T-helper 1 cell treated with Interleukin-12 subunit alpha and Interleukin-12 subunit beta and Interleukin-4 antibody, amounts not matched to agents 30 μg/mL and 1 μg/mL, for 36 hours (primary cell): Measurements from ENCODE around the gene FAIM2.
A peak's percentile ranks its signal among the peaks of the same experiment; 100 is the strongest.
"Not testable (repeated sequence)": the region's sequence is repeated elsewhere in the genome, so short reads cannot be mapped to it uniquely, and the experiment has no call there.

Source experiments
- H3K27ac Mint-ChIP-seq: one replicate; pipeline ENCODE4 v1.8.0; 2021; ENCODE audit warnings: mild to moderate bottlenecking, mixed read lengths
- H3K27me3 Mint-ChIP-seq: one replicate; pipeline ENCODE4 v1.8.0; 2021; ENCODE audit warnings: low read depth, mixed read lengths
- H3K36me3 Mint-ChIP-seq: one replicate; pipeline ENCODE4 v1.8.0; 2021; ENCODE audit warnings: low read depth, mixed read lengths
- H3K4me1 Mint-ChIP-seq: one replicate; pipeline ENCODE4 v1.8.0; 2021; ENCODE audit warnings: low read depth, mixed read lengths
- H3K4me3 Mint-ChIP-seq: one replicate; pipeline ENCODE4 v1.8.0; 2021; ENCODE audit warnings: mild to moderate bottlenecking, moderate library complexity, mixed read lengths
- H3K9me3 Mint-ChIP-seq: one replicate; pipeline ENCODE4 v1.8.0; 2021; ENCODE audit warnings: mixed read lengths

FAIM2 gene

DNA sequence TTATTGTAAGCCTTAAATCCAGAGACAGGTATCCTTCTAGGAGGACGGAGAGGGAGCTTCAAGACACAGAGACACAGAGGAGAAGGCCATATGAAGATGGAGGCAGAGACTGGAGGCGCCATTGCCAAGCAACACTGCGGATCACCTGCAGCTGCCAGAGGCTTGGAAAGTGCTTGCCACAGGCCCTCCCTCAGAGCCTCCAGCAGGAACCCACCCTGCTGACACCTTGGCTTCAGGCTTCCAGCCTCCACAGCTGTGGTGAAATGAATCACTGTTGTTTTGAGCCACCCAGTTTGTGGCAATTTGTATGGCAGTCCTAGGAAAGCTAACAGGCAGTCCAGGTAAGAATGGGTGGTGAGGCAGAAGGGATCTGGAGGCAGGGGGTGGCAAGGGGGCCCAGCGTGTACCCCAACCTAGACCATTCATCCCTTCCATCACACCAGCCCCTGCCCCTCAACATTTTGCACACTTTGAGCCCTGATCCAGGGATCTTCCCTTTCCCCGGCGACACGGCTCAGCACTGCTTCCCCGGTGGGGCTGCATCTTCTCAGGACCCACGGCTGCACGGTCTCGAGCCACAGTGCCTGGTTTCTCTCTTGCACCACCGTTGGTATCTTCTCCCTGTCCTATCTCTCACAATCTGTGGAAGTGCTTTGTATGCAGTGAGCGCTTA lies 38.5 kb downstream of the FAIM2 start:
- H3K27ac Mint-ChIP-seq: no peak overlapping the region
- peaks cover 12% of the 10 kb centered on the region for H3K27me3 Mint-ChIP-seq
- no peak overlapping the region for H3K4me3 Mint-ChIP-seq
- peaks cover 2% of the 10 kb centered on the region for H3K4me1 Mint-ChIP-seq
- H3K36me3 Mint-ChIP-seq: no peaks in the 10 kb centered on the region
- H3K9me3 Mint-ChIP-seq: no peaks in the 10 kb centered on the region

GRCh38 chr12:49864798-49865090 lies 39.0 kb downstream of the FAIM2 start:
- H3K36me3 Mint-ChIP-seq: no peaks in the 10 kb centered on the region
- H3K4me1 Mint-ChIP-seq: peaks cover 2% of the 10 kb centered on the region
- peaks cover 12% of the 10 kb centered on the region for H3K27me3 Mint-ChIP-seq
- no peak overlapping the region for H3K27ac Mint-ChIP-seq
- no peak overlapping the region for H3K4me3 Mint-ChIP-seq
- H3K9me3 Mint-ChIP-seq: no peaks in the 10 kb centered on the region

GRCh38 chr12:49863946-49864797 lies 39.5 kb downstream of the FAIM2 start:
- peaks cover 12% of the 10 kb centered on the region for H3K27me3 Mint-ChIP-seq
- H3K4me3 Mint-ChIP-seq: no peak overlapping the region
- H3K36me3 Mint-ChIP-seq: no peaks in the 10 kb centered on the region
- H3K9me3 Mint-ChIP-seq: no peaks in the 10 kb centered on the region
- no peak overlapping the region for H3K27ac Mint-ChIP-seq
- peaks cover 2% of the 10 kb centered on the region for H3K4me1 Mint-ChIP-seq

GRCh38 chr12:49860921-49861320 lies 42.8 kb downstream of the FAIM2 start:
- H3K9me3 Mint-ChIP-seq, H3K36me3 Mint-ChIP-seq, H3K4me1 Mint-ChIP-seq, H3K4me3 Mint-ChIP-seq, H3K27ac Mint-ChIP-seq: not testable (repeated sequence)
- peaks cover 22% of the 10 kb centered on the region for H3K27me3 Mint-ChIP-seq

GRCh38 chr12:49855890-49856289 lies 47.8 kb downstream of the FAIM2 start:
- H3K4me1 Mint-ChIP-seq, H3K4me3 Mint-ChIP-seq, H3K9me3 Mint-ChIP-seq, H3K27ac Mint-ChIP-seq, H3K36me3 Mint-ChIP-seq: not testable (repeated sequence)
- H3K27me3 Mint-ChIP-seq: peaks cover 35% of the 10 kb centered on the region

DNA sequence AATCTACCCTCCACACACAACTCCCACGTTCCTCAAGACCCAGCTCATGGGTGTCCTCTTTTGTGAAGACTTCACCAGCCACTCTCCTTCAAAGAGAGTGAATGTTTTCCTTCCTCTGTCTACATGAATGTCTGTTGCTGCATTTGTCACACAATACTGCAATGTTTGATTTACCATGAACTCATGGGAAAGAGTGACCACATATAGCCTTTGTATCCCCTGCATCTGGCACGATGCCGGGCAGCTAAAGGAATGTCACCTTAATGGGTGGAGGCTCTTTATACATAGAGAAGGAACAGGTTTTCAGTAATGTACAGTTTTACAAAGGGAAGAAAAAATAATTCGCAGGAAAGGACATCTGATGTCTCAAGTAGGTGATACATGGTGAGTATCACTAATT lies 48.7 kb downstream of the FAIM2 start:
- H3K27ac Mint-ChIP-seq: no peak overlapping the region
- no peaks in the 10 kb centered on the region for H3K36me3 Mint-ChIP-seq
- H3K4me1 Mint-ChIP-seq: peaks cover 4% of the 10 kb centered on the region
- no peaks in the 10 kb centered on the region for H3K9me3 Mint-ChIP-seq
- no peak overlapping the region for H3K4me3 Mint-ChIP-seq
- peaks cover 38% of the 10 kb centered on the region for H3K27me3 Mint-ChIP-seq

DNA sequence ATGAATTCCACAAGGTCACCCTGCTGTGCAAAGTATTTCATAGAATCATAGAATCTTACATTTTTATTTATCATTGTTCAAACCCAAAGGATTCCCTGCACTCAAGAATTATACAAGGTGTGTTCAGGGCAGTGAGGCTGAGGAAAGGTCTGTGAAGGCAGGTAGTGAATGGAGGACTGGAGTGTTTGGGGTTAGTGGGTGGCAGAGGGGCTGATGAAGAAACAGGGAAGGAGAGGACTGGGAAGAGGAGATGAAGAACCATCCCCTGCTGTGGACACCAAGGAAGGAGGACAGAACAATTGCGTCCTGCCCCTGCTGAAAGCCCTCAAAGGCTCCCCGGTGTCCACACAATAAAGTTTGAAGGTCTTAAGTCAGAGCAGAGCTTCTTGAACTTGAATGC lies 50.0 kb downstream of the FAIM2 start:
- H3K4me1 Mint-ChIP-seq: peaks cover 4% of the 10 kb centered on the region
- H3K9me3 Mint-ChIP-seq: no peaks in the 10 kb centered on the region
- peaks cover 2% of the 10 kb centered on the region for H3K36me3 Mint-ChIP-seq
- peaks cover 43% of the 10 kb centered on the region for H3K27me3 Mint-ChIP-seq
- no peak overlapping the region for H3K27ac Mint-ChIP-seq
- no peak overlapping the region for H3K4me3 Mint-ChIP-seq

GRCh38 chr12:49847161-49847560 lies 56.5 kb downstream of the FAIM2 start:
- Mint-ChIP-seq H3K36me3 (peaks cover 4% of the 10 kb centered on the region), H3K9me3 (no peaks in the 10 kb centered on the region), H3K27ac (no peak overlapping the region), H3K4me3 (no peak overlapping the region), H3K27me3 (peaks cover 26% of the 10 kb centered on the region), H3K4me1 (peaks cover 25% of the 10 kb centered on the region)

DNA sequence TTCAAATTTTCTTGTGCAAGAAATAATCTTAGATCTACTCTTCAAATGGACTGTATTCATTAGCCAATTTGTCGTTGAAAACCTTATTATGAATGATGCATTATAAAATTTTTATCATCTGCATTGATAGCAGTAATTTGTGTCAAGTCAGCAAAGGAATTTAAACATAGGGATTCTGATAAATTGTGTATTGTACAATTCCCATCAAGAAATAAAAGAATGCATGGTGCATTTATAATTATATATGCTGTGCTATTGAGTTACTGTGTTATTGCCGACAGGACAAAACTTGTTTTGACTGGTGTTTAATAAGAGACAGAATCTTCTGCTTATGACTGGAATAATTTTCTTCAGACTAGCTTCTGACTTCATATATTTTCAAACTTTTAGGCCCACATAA lies 57.7 kb downstream of the FAIM2 start:
- Mint-ChIP-seq H3K9me3 (no peaks in the 10 kb centered on the region), H3K4me1 (peaks cover 33% of the 10 kb centered on the region), H3K4me3 (no peak overlapping the region), H3K36me3 (peaks cover 7% of the 10 kb centered on the region), H3K27me3 (peaks cover 17% of the 10 kb centered on the region), H3K27ac (no peak overlapping the region)

GRCh38 chr12:49843876-49844437 lies 59.7 kb downstream of the FAIM2 start:
- Mint-ChIP-seq H3K4me1 (peaks cover 32% of the 10 kb centered on the region), H3K9me3 (no peaks in the 10 kb centered on the region), H3K36me3 (peaks cover 9% of the 10 kb centered on the region), H3K27ac (no peak overlapping the region), H3K27me3 (peaks cover 8% of the 10 kb centered on the region), H3K4me3 (no peak overlapping the region)

DNA sequence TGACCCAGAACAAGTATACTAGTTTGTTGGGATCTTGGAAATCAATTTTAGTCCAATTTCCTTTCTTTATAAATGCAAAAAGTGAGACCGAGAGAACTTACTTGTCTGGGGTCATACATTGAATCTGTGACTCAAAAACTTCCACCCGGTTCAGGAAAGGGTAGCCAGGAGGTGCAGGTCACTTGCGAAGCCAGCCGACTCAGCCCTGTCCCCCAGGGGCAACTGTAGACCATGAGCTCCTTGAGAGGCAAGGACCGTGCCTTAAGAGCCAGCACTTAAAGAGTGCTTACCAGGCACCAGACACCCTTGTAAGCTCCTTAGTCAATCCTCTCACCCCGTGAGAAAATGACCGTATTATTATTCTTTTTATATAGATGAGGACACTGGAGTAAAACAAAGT lies 60.3 kb downstream of the FAIM2 start:
- Mint-ChIP-seq H3K27me3 (peaks cover 3% of the 10 kb centered on the region), H3K36me3 (peaks cover 7% of the 10 kb centered on the region), H3K4me1 (peaks cover 32% of the 10 kb centered on the region), H3K27ac (peak overlapping the region; percentile 81), H3K4me3 (peak overlapping the region; percentile 93), H3K9me3 (no peaks in the 10 kb centered on the region)

- peak within 1 kb of the TSS; percentile 93 for H3K4me3 Mint-ChIP-seq
- H3K4me1 Mint-ChIP-seq: peaks cover 32% of the 10 kb centered on the region
- H3K36me3 Mint-ChIP-seq: peaks cover 7% of the 10 kb centered on the region
- no peaks in the 10 kb centered on the region for H3K27me3 Mint-ChIP-seq
- H3K27ac Mint-ChIP-seq: peak within 1 kb of the TSS; percentile 81
- no peaks in the 10 kb centered on the region for H3K9me3 Mint-ChIP-seq
These were observed 61.0 kb downstream of the FAIM2 start, which contains the start of gene BCDIN3D for GRCh38 chr12:49842519-49843352. Gene BCDIN3D (minus strand): TSS chr12:49843106. CDS start chr12:49843087, 19 bp downstream.

DNA sequence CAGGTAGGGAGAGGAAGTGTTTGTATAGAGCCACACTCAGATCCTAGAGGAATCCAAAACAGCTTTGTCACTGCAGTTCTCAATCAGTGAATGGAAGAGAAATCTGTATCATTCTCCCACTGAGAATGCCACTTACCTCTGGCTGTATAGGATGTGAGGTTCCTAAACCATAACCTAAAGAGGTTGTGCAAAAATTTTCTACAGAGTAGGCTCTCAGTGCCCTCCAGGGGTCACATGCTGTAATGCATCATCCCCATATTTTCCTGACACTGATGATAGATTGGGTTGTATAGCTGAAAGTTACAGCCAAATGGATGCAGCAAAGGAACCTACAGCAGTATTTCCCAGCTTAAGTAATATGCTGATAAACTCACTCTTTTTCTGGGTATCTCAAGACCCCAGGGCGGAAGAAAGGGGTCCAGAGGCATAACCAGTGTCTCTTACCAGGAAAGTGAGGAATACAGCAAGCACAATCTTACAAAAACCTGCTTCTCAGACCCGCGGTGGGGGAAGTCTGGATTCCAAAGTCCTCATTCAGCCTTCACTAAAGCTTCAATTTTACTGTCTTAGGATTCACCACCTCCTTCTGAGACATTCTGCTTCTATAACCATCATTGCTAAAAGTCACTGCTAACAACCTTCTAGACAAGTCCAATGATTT lies 64.6 kb downstream of the FAIM2 start:
- Mint-ChIP-seq H3K9me3 (no peaks in the 10 kb centered on the region), H3K4me3 (no peak overlapping the region), H3K27ac (no peak overlapping the region), H3K4me1 (peaks cover 23% of the 10 kb centered on the region), H3K36me3 (peaks cover 7% of the 10 kb centered on the region), H3K27me3 (no peaks in the 10 kb centered on the region)

DNA sequence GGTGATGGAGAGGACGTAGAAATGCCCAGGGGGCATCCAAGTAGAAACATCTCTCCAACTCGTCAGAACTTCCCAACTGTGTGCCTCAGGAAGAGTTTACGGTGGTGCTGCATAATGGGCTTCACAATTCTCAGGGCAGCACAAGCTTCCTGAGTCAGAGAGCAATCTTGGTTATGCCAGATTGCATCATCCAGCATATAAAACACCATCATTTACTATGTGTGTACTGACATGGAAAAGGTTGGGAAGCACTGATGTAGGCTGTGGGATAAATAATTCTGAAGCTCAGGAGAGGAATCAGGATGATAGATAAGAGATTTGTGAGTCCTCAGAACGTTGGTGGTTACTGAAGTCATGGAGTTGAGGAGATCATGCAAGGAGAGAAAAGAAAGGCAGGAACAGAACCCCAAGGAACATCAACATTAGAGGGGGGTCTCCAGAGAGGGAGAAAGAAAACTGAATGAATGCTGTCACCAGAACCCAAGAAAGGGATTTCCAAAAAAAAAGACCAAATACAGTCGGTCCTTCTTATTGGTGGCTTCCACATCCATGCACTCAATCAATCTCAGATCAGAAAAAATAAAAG lies 70.8 kb downstream of the FAIM2 start:
- Mint-ChIP-seq H3K36me3 (peaks cover 2% of the 10 kb centered on the region), H3K9me3 (no peaks in the 10 kb centered on the region), H3K27me3 (peaks cover 14% of the 10 kb centered on the region), H3K4me1 (peaks cover 11% of the 10 kb centered on the region), H3K27ac (no peak overlapping the region), H3K4me3 (no peak overlapping the region)
